ENCODE data around the gene CTSZ. TPM values are rescaled to one million over a fixed set of nuclear protein-coding genes. Genes with fewer than 3 reads are reported as not detected.

Gene CTSZ
- total RNA-seq (100 to 1,000 TPM in 8 of 9 donors, 10 to 100 TPM in 1; 97.8 to 482 (median 138) TPM), polyA plus RNA-seq (100 to 1,000 TPM in 1 of 2 donors, 10 to 100 TPM in 1; 92.2 to 122 TPM)
- long read RNA-seq, donor 1, partial matches to known transcripts, result 0 of 8 reads
- long read RNA-seq, donor 1, other reads (novel, unspliced or antisense), result 4 of 8 reads
- long read RNA-seq, donor 2, partial matches to known transcripts, result 0 of 1 reads
- long read RNA-seq, donor 2, other reads (novel, unspliced or antisense), result 1 of 1 reads
- long read RNA-seq, donor 3, partial matches to known transcripts, result 1 of 3 reads
- long read RNA-seq, donor 3, other reads (novel, unspliced or antisense), result 1 of 3 reads

DNA sequence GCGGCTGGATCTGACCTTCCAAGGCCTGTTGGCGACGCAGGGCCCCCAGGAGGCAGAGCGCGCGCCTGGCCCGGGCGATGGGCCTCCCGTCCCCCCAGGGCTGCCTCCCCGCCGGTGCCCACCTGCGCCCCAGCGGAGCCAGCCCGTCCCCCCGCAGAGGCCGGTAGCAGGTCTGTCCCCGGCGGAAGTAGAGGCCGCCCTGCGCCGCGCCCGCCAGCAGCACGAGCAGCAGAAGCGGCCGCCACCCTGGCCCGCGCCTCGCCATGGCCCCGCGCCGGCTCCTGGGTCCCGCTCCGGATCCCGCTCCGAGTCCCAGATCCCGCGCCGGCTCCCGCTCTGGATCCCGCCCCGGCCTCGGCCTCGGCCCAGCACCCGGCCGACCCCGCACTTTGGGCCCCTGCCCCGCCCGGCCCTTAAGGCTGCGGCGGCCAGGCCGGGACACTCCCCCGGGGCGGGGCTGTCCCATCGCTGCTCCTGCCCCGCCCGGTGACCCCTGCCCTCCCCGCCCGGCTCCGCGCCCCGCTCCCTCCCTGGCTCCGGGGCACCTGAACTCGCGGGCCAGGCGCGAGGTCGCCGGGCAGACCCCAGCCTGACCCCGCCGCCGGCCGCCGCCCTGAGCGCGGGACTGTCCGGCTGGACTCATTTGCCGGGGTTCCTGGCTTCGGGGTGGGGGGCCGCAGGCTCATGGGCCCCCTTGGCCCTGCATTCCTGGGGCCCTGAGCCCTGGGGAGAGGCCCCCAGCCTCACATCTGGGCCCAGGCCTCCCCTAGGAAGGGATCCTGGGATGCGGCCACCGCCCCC is at the start of gene CTSZ:
Gene CTSZ (minus strand): TSS at position 391 of the 801 bp plus-strand sequence. CDS start 126 bp downstream, at position 265.
- WGBS, 4 donors, result 6 to 50% (median 15%) methylated on average over 4 to 82 of the region's 82 CpGs
- DNase-seq, result peak; percentile 73 to 89 (median 79)
- intact Hi-C loops (cut with DNase I), result no loop called here

DNA sequence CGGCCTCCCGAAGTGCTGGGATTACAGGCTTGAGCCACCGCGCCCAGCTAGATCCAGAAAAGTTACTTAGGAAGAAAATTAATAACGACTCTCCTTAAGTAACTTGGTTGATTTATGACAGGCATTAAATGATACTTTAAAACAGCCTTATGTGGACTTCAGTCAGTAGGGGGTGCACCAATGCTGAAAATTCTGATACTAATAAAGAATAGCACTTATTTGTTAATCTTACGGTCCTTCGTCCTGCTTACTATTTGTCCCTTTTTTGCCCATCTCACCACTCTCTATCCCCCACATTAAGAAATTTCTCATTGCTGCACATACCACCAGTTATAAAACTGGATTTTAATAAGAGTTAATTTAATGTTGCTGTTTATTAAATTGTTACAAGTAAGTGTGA is 48.2 kb upstream of the CTSZ start:
- ATAC-seq, result no peak
- H3K9me3 ChIP-seq, result peaks cover 0 to 7% (median 0%) of the 10 kb centered on the region in 12 donors
- H3K36me3 ChIP-seq, result no peaks in the 10 kb centered on the region
- no peak for DNase-seq
- no peaks in the 10 kb centered on the region for H3K4me1 ChIP-seq
- no peak for TF ChIP-seq POLR2A (IDR thresholded peaks at IDR 0.05)
- TF ChIP-seq, protein P1, sequence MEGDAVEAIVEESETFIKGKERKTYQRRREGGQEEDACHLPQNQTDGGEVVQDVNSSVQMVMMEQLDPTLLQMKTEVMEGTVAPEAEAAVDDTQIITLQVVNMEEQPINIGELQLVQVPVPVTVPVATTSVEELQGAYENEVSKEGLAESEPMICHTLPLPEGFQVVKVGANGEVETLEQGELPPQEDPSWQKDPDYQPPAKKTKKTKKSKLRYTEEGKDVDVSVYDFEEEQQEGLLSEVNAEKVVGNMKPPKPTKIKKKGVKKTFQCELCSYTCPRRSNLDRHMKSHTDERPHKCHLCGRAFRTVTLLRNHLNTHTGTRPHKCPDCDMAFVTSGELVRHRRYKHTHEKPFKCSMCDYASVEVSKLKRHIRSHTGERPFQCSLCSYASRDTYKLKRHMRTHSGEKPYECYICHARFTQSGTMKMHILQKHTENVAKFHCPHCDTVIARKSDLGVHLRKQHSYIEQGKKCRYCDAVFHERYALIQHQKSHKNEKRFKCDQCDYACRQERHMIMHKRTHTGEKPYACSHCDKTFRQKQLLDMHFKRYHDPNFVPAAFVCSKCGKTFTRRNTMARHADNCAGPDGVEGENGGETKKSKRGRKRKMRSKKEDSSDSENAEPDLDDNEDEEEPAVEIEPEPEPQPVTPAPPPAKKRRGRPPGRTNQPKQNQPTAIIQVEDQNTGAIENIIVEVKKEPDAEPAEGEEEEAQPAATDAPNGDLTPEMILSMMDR (IDR thresholded peaks at IDR 0.05), result peak in 9 of 12 donors; percentile 30 to 63 (median 37)
- 67 to 79% (median 72%) methylated on average over 7 of the region's 7 CpGs for WGBS, 4 donors
- no peak overlapping the region for H3K27ac ChIP-seq
- intact Hi-C loops (cut with DNase I), result loop anchor here in 4 of 10 donors (10.0 kb wide), 2 partner anchors 169 to 349 kb away; no protein-coding TSS in a partner anchor
- no peak overlapping the region for H3K4me3 ChIP-seq
- H3K27me3 ChIP-seq, result peaks cover 0 to 10% (median 0%) of the 10 kb centered on the region in 9 donors

More for the DNA sequence above, at the start of gene CTSZ:
- peak within 1 kb of the TSS; percentile 82 to 96 (median 86) for H3K27ac ChIP-seq
- peaks cover 0 to 25% (median 6%) of the 10 kb centered on the region in 9 donors for H3K36me3 ChIP-seq
- peak within 1 kb of the TSS; percentile 72 to 97 (median 89) for H3K4me3 ChIP-seq
- TF ChIP-seq, protein P1 (IDR thresholded peaks at IDR 0.05), result no peak
- TF ChIP-seq POLR2A (IDR thresholded peaks at IDR 0.05), result peak in 1 of 2 donors; percentile 82
- H3K9me3 ChIP-seq, result no peaks in the 10 kb centered on the region
- H3K27me3 ChIP-seq, result no peaks in the 10 kb centered on the region
- H3K4me1 ChIP-seq, result peaks cover 11 to 83% (median 53%) of the 10 kb centered on the region in 12 donors
- peak in 3 of 4 donors; percentile 65 to 89 (median 85) for ATAC-seq

DNA sequence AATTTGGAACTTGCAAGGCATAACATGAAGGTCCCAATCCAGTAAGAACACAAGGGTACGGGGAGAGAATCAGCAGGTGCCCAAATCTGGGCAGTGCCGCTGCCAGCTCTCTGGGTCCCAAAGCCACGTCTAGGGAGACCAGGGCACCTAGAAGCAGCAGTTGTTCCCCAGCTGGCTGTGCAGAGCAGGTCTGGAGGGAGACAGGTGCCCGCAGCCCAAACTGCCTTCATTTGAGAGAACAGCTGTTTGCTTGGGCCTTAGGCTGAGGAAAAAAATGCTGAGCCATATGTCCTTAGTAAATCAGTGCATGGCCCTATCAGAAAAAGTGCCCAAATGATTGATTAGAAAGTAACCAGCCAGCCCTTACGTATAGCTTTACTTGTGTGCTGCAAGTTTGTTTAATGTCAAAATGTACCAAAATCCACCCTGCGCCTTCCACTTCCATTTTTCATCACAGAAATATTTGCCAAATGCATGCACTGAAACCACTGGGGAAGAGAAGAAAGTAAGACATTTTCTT is 44.7 kb upstream of the CTSZ start:
- intact Hi-C loops (cut with DNase I), result loop anchor here in 4 of 10 donors (10.0 kb wide), 2 partner anchors 173 to 353 kb away; no protein-coding TSS in a partner anchor
- H3K9me3 ChIP-seq, result peaks cover 0 to 4% (median 0%) of the 10 kb centered on the region in 12 donors
- 79 to 85% (median 83%) methylated on average over 6 of the region's 6 CpGs for WGBS, 4 donors
- H3K4me1 ChIP-seq, result peaks cover 0 to 10% (median 0%) of the 10 kb centered on the region in 12 donors
- TF ChIP-seq, protein P1 (IDR thresholded peaks at IDR 0.05), result no peak
- TF ChIP-seq POLR2A (IDR thresholded peaks at IDR 0.05), result no peak
- no peak overlapping the region for H3K27ac ChIP-seq
- DNase-seq, result no peak
- no peak overlapping the region for H3K4me3 ChIP-seq
- no peak for ATAC-seq
- peaks cover 0 to 18% (median 0%) of the 10 kb centered on the region in 9 donors for H3K27me3 ChIP-seq
- no peaks in the 10 kb centered on the region for H3K36me3 ChIP-seq

Data from heart left ventricle (tissue), 16 donors.